HG02588 (cell line): ENCODE data around the gene TBCEL.
"Not testable (repeated sequence)": the region's sequence is repeated elsewhere in the genome, so short reads cannot be mapped to it uniquely, and the experiment has no call there.

Experiments used
- ATAC-seq: cut with Tn5 transposase; IDR thresholded peaks from one replicate; pipeline ENCODE4 v1.9.1; 2021; ENCODE audit warnings: mild to moderate bottlenecking, moderate library complexity; ENCODE audit not compliant: unreplicated experiment

TBCEL gene

DNA sequence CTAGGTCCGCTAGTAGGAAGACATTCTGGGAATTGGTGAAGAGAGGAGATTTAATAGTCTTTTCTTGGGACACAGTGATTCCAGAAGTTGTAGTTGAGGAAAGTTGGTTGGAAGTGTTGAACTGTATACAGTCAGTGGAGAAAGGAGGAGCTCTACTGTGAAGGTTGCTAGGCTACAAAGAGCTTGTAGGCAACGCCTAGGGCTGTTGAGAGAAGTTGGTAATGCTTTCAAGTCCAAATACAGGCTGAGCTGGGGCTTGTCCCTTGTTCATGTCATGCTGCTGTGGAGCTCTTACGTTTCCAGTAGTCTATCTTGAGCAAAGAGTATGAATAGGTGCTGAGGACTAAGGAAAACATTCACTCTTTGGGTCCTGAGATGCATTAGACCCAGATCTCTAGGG lies 1.1 kb downstream of the TBCEL start:
- ATAC-seq = no peak

DNA sequence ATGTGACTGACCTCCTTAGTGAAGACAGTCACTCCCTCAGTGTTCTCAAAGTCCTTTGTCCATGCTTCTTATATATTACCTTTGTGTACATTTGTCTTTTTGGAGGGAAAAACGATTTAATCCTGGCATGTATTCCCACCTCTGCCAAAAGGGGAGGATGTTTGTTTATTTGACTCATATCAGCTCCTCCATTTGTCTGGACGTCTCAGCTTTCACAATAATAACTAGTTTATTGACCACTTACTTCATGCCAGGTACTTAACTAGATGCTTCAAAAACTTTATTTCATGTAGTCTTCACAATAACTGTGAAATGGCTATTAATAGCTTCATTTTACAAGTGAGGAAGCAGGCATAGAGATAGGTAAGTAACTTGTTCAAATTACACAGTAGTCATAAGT lies 5.3 kb downstream of the TBCEL start:
- ATAC-seq = no peak

DNA sequence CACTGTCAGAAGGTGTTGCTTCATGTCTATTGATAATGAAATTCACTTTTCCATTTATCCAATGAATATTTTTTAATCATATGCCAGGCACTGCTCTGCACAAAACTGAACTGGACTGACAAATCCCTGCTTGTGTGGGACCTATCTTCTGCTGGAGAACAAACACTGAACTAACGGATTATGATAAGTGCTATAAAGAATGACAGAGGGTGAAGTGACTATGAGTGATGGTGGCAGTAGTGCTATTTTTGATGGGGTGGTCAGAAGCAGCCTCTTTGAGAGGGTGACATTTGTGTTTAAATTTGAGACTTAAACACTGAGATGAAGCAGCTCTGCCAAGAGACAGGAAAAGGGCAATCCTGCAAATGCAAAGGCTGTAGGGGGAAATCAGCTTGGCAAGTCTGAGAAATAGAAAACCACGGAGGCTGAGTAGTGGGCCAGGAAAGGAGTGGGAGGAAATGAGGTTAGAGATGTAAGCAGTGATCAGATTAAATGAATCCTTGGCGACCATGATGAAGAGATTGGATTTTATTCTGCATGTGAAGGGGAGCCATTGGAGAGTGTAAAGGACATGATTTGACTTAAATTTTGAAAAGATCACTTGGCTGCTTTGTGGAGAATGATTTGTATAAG lies 6.0 kb downstream of the TBCEL start:
- ATAC-seq = no peak

GRCh38 chr11:121031167-121031566 lies 7.3 kb downstream of the TBCEL start:
- no peak for ATAC-seq

GRCh38 chr11:121031648-121032047 lies 7.7 kb downstream of the TBCEL start:
- ATAC-seq = not testable (repeated sequence)

GRCh38 chr11:121032546-121032945 lies 8.6 kb downstream of the TBCEL start:
- ATAC-seq = no peak

- no peak for ATAC-seq
Measured at GRCh38 chr11:121033635-121034034, 9.7 kb downstream of the TBCEL start.

GRCh38 chr11:121035169-121035755 lies 11.4 kb downstream of the TBCEL start:
- ATAC-seq = no peak

DNA sequence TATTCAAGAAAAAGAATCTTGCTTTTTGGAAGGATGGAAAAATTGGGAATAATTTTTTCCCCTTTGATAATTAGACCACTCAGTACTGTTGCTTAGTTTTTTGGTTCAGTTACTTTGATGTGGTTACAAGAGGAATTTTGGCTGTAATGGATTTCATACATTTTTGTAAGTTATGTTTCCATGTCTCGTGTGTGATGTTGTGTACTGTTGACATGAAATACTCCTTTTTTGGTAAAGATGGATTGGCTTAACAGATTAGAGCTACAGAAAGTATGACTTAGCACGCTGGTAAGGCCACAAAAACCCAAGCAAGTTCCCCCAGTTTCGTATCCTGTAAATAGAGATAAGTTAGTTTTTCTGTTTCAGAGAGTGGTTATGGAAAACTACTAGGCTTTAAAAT lies 11.9 kb downstream of the TBCEL start:
- no peak for ATAC-seq

GRCh38 chr11:121037016-121037415 lies 13.1 kb downstream of the TBCEL start:
- no peak for ATAC-seq

- ATAC-seq = no peak
Measured at GRCh38 chr11:121038648-121039409, 14.9 kb downstream of the TBCEL start.

DNA sequence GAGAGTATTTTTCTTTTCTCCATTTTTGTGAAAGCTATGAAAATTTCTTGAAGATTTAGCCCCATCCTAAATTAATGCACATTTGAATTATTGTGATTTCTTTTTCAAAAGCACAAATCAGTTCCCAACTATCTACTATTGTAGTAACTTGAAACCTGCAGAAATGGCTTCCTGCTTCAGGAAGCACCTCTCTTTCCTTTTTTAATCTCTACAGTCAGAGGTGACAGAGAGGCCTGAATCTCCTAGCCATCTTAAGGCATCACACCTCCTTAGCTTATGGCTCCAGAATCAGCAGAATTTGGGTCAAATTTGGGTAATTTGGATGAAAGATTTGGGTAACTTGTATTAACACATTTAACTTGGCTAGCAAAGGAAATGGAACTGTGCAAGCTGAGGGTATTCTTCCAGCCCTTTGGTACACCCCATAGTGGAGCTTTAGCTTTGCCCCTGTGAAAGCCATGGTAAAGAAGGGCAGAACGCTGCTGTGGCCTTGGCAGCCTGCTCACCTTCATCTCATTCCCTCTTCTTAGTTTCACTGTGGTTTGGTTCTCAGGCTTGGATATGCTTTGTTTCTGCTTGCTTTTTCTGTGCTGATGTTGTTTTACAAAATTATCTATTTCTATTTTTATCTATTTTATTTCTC lies 16.2 kb downstream of the TBCEL start:
- ATAC-seq = no peak

- no peak for ATAC-seq
Measured at GRCh38 chr11:121040614-121041002, 16.7 kb downstream of the TBCEL start.

DNA sequence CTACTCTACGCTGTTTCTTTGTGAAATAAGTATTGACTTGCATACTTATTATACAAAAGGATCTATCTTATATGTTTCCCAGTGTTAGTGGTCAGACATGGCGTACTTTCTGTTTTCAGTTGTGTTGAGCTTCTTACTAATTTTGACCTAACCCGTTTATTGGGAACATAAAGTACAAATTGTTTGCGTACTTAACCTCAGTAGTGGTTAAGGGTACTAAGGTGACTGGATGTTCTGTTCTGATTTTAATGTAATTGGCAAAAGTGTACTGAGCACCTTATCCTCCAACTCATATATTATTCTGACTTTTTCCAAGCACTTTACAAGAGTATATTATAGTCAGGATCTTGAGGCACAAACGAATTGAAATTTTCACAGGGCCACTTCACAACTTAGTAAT lies 17.2 kb downstream of the TBCEL start:
- no peak for ATAC-seq

- no peak for ATAC-seq
Measured at GRCh38 chr11:121042296-121042695, 18.4 kb downstream of the TBCEL start.

- ATAC-seq = no peak
Measured at GRCh38 chr11:121047926-121048325, 24.0 kb downstream of the TBCEL start.

- no peak for ATAC-seq
Measured at GRCh38 chr11:121048464-121049233, 24.7 kb downstream of the TBCEL start.

DNA sequence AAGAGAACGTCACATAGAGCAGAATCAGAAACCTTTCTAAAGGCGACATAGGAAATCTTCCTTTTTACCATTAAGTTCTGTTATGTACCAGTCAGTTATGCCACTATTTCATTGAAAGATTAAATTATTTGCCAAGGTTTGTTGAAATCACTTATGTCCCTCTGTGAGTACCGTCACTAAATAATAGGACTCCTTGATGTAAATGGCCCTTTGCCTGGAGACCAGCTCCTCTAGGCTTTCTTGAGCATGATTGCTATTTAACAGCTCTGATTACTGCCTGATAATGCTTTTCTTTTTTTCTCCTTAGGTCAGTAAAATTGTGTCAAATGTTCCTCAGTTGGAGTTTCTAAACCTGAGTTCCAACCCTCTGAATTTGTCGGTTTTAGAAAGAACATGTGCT lies 29.3 kb downstream of the TBCEL start:
- no peak for ATAC-seq

DNA sequence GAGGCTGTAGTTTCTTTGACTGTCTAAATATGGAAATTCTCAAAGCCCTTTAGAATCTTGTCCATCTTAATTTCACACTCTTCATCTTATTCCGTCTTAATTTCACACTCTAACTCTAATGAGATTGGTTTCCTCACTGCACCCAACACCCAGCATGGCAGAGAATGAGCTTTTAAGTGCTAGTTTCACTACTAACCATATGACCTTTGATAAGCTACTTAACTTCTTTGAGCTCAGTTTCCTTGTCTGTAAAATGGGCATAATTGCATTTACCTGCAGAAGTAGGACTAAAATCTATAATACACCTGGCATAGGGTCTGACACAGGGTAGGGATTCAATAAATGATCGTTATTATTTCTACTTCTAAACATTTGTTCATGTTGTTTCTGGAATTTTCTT lies 30.4 kb downstream of the TBCEL start:
- no peak for ATAC-seq

GRCh38 chr11:121055076-121055475 lies 31.2 kb downstream of the TBCEL start:
- no peak for ATAC-seq

GRCh38 chr11:121057922-121058321 lies 34.0 kb downstream of the TBCEL start:
- no peak for ATAC-seq
